Tibial nerve (tissue), 4 donors: ENCODE measurements around the gene CD1B.

Source experiments
- EP300 ChIP-seq, 2 donors: sonication (generic); formaldehyde crosslinking; IDR thresholded peaks; one replicate each; pipeline ENCODE4 v1.6.1; 2017; ENCODE audit warnings: antibody characterized with exemption in 2 of 2, mild to moderate bottlenecking in 1 of 2
- POLR2A ChIP-seq, 2 donors: fragments of 450-650 bp; IDR thresholded peaks; one replicate each; pipeline ENCODE4 v1.6.1; 2017; ENCODE audit warnings: antibody characterized with exemption in 2 of 2, mild to moderate bottlenecking in 2 of 2, moderate library complexity in 2 of 2
- TF ChIP-seq, protein P1 (sequence below), 5 experiments: fragments of 200-600 bp in 3 of 5; fragments of 450-650 bp in 2 of 5; sonication (generic) in 3 of 5; IDR thresholded peaks; one replicate each; pipeline ENCODE4 v1.5.1; 2016 to 2019; ENCODE audit warnings: antibody characterized with exemption in 5 of 5, mild to moderate bottlenecking in 3 of 5, moderate library complexity in 2 of 5

DNA sequence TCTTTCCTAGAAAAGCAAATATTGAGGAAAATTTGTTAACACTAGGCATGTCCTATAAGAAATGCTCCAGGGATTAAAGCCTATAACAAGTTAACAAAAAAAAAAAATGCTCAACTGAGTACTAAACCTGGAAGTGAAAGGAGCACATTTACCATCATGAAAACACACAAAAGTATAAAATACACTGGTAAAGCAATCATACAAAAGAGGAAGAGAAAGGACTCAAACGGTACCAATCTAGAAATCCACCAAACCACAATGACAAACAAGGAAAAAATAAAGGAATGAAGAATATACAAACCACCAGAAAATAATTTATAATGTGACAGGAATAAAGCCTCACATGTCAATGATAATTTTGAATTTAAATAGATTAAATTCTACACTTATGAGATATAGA, 43.5 kb upstream of the CD1B start:
- TF ChIP-seq, protein P1, sequence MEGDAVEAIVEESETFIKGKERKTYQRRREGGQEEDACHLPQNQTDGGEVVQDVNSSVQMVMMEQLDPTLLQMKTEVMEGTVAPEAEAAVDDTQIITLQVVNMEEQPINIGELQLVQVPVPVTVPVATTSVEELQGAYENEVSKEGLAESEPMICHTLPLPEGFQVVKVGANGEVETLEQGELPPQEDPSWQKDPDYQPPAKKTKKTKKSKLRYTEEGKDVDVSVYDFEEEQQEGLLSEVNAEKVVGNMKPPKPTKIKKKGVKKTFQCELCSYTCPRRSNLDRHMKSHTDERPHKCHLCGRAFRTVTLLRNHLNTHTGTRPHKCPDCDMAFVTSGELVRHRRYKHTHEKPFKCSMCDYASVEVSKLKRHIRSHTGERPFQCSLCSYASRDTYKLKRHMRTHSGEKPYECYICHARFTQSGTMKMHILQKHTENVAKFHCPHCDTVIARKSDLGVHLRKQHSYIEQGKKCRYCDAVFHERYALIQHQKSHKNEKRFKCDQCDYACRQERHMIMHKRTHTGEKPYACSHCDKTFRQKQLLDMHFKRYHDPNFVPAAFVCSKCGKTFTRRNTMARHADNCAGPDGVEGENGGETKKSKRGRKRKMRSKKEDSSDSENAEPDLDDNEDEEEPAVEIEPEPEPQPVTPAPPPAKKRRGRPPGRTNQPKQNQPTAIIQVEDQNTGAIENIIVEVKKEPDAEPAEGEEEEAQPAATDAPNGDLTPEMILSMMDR (IDR thresholded peaks at IDR 0.05): no peak
- TF ChIP-seq EP300 (IDR thresholded peaks at IDR 0.05): no peak
- no peak for TF ChIP-seq POLR2A (IDR thresholded peaks at IDR 0.05)
